NCI-H1092 (cell line): ENCODE results near the gene ERO1A.

Experiments used
- DNase-seq: peaks from one replicate; lab custom pipeline; 2025; lab: John Stamatoyannopoulos, UW

Gene ERO1A

GRCh38 chr14:52602131-52602530 lies 93.2 kb downstream of the ERO1A start:
- DNase-seq = no peak

- no peak for DNase-seq
These were observed 95.4 kb downstream of the ERO1A start for GRCh38 chr14:52599974-52600373.

- no peak for DNase-seq
These were observed 96.8 kb downstream of the ERO1A start for GRCh38 chr14:52598568-52598967.

GRCh38 chr14:52596861-52597260 lies 98.5 kb downstream of the ERO1A start:
- no peak for DNase-seq

- no peak for DNase-seq
These were observed 99.0 kb downstream of the ERO1A start for GRCh38 chr14:52596320-52596719.

GRCh38 chr14:52590318-52590717 lies 105.0 kb downstream of the ERO1A start:
- no peak for DNase-seq
